Left ventricle myocardium superior (tissue), 1 donor: ENCODE data around the gene GNPDA2. TPM values are rescaled to one million over a fixed set of nuclear protein-coding genes. Genes with fewer than 3 reads are reported as not detected.
A peak's percentile ranks its signal among the peaks of the same experiment; 100 is the strongest.

Experiments used
- ATAC-seq: fragments of 200-7000 bp; cut with Tn5 transposase; one replicate; pipeline ENCODE4 v1.9.1; 2020; ENCODE audit warnings: mild to moderate bottlenecking, moderate library complexity
- DNase-seq: peaks from one replicate; pipeline ENCODE4 v3.0.0-alpha.2; 2020
- intact Hi-C: fragments of 100-400 bp; cut with micrococcal nuclease; formaldehyde crosslinking; loops from one replicate; pipeline ENCODE4 v1.11.0; 2022
- total RNA-seq: library from RNA; stranded (reverse); fragmentation: NEBNext Ultra II Directional; extraction: Animal tissue kit (Norgen Biotek cat#: 25700); gene quantifications from one replicate; pipeline ENCODE4 v1.2.1, GENCODE V29; 2021
- donor health status: DM: no; HTN: yes; CAD: no; lungs with severe emphysema.

GNPDA2 gene
- total RNA-seq, 1 donor from 2014 or later, result 9.3 TPM

GRCh38 chr4:44701037-44701436, 25.3 kb downstream of the GNPDA2 start:
- ATAC-seq (no peak), DNase-seq (no peak)
- intact Hi-C loops, result no loop called here

- ATAC-seq, result no peak
- intact Hi-C loops, result no loop called here
- no peak for DNase-seq
Observed at GRCh38 chr4:44700427-44700826, 25.9 kb downstream of the GNPDA2 start.

- ATAC-seq (no peak), DNase-seq (no peak)
- intact Hi-C loops, result no loop called here
Observed at GRCh38 chr4:44684648-44685047, 41.7 kb downstream of the GNPDA2 start.

- intact Hi-C loops, result no loop called here
- ATAC-seq (no peak), DNase-seq (no peak)
Observed at GRCh38 chr4:44679060-44679459, 47.3 kb downstream of the GNPDA2 start.

GRCh38 chr4:44678094-44679041, 48.0 kb downstream of the GNPDA2 start, which contains the start of gene GUF1:
TSS of gene GUF1 (plus strand) at chr4:44678420. CDS start at chr4:44678623, 203 bp downstream.
- ATAC-seq, result peak; percentile 99

GRCh38 chr4:44675366-44675765, 51.0 kb downstream of the GNPDA2 start:
- no peak for DNase-seq
- no peak for ATAC-seq
- intact Hi-C loops, result no loop called here

More at GRCh38 chr4:44678094-44679041, 48.0 kb downstream of the GNPDA2 start, which contains the start of gene GUF1:
- DNase-seq, result peak; percentile 94
- intact Hi-C loops, result no loop called here

GRCh38 chr4:44674471-44674870, 51.9 kb downstream of the GNPDA2 start:
- intact Hi-C loops, result no loop called here
- no peak for DNase-seq
- ATAC-seq, result no peak

- DNase-seq, result no peak
- intact Hi-C loops, result no loop called here
- ATAC-seq, result no peak
Observed at GRCh38 chr4:44671636-44672035, 54.7 kb downstream of the GNPDA2 start.

- no peak for DNase-seq
Observed at GRCh38 chr4:44670506-44671199, 55.7 kb downstream of the GNPDA2 start.

GRCh38 chr4:44668526-44668925, 57.8 kb downstream of the GNPDA2 start:
- DNase-seq (no peak), ATAC-seq (no peak)
- intact Hi-C loops, result no loop called here

More at GRCh38 chr4:44670506-44671199, 55.7 kb downstream of the GNPDA2 start:
- intact Hi-C loops, result no loop called here
- ATAC-seq, result peak; percentile 71

- ATAC-seq, result no peak
- DNase-seq, result no peak
- intact Hi-C loops, result no loop called here
Observed at GRCh38 chr4:44663539-44664263, 62.7 kb downstream of the GNPDA2 start.

- intact Hi-C loops, result no loop called here
- no peak for DNase-seq
- ATAC-seq, result no peak
Observed at GRCh38 chr4:44662623-44663005, 63.7 kb downstream of the GNPDA2 start.

GRCh38 chr4:44661940-44662622, 64.3 kb downstream of the GNPDA2 start:
- DNase-seq (no peak), ATAC-seq (no peak)
- intact Hi-C loops, result no loop called here

- DNase-seq (no peak), ATAC-seq (no peak)
- intact Hi-C loops, result no loop called here
Observed at GRCh38 chr4:44660396-44660795, 66.0 kb downstream of the GNPDA2 start.

- DNase-seq (no peak), ATAC-seq (no peak)
- intact Hi-C loops, result no loop called here
Observed at GRCh38 chr4:44652002-44652401, 74.4 kb downstream of the GNPDA2 start.
